Raji (cell line): ENCODE results near the gene SLC48A1.

Experiments used
- POLR2A ChIP-seq: IDR thresholded peaks from 2 replicates; pipeline ENCODE4 v1.6.1; 2011; ENCODE audit warnings: low read depth, low read length, control low read depth; ENCODE audit not compliant: insufficient read depth

Gene SLC48A1

DNA sequence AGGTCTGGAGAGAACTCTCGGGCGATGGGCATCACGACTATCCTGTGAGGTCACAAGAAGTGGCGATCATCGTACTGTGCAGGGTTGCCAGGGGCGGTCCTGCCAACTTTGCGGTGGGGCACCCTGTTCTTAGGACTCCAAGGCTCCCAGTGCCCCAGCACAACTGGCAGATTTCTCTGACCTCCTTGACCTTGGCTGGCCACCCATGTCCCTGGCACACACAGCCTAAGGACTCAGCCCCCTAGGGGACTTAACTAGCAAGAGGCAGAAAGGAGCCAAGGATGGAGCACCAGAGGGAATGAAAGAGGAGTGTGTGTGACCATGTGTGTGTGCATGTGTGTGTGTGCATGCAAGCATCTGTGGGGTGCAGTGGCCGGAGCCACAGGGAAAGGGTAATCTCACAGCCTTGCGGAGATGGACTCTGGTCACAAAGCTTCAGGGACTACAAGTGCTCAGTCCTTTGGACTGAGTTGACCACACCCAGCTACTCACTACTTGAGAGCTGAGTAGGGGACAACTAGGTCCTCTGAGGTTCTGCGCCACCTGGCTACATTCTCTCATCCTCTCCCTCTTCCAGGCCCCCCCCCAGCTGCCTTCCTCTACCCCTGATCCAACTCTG, 13.7 kb downstream of the SLC48A1 start:
- TF ChIP-seq POLR2A, result no peak

DNA sequence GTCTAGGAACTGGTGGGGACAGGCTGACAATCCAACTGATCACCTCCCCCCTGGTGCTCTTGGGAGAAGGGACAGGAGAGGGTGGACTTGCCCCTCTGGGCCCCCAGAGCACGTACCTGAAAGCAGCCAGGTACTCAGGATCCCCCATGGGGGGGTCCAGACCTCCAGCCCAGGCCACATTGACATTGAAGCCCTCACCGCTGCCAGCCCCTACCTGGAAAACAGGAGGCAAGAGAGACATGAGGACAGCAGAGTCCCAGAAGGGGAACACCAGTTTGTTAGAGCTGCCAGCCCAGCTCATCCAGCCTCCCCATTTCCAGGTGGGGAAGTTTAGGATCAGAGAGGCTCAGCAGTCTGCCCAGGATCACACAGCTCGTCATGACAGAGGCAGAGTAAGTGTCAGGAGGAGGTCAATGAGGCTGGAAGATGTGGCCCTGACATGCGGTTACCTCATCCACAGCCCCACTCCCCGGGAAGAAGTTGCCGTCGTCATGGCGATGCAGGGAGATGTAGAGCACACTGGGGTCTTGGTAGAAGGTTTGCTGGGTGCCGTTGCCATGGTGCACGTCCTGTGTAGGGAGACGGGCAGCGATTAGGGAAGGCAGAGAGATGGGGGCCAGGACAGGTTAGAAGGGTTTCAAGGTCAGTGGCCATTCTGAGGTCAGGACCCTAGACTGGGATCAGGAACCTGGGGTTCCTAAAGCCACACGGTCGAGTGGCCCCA, 14.7 kb downstream of the SLC48A1 start:
- no peak for TF ChIP-seq POLR2A

DNA sequence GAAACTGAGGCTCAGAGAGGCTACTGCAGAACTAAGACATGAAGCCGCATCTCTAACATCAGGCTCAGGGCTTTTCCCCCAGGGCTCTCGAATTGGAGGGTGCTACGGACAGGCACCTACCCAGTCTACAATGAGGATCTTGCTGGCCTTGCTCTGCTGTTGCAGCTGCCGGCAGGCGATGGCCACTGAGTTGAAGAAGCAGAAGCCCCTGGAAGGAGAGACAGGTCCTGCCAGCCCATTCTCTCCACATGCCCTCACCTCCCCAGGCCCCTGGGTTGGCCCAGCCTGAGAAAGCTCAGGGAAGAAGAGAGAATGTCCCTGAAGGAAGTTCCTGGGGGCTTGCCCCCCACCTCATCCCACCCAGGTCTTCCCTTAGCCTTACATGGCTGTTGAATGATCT, 16.1 kb downstream of the SLC48A1 start:
- no peak for TF ChIP-seq POLR2A

DNA sequence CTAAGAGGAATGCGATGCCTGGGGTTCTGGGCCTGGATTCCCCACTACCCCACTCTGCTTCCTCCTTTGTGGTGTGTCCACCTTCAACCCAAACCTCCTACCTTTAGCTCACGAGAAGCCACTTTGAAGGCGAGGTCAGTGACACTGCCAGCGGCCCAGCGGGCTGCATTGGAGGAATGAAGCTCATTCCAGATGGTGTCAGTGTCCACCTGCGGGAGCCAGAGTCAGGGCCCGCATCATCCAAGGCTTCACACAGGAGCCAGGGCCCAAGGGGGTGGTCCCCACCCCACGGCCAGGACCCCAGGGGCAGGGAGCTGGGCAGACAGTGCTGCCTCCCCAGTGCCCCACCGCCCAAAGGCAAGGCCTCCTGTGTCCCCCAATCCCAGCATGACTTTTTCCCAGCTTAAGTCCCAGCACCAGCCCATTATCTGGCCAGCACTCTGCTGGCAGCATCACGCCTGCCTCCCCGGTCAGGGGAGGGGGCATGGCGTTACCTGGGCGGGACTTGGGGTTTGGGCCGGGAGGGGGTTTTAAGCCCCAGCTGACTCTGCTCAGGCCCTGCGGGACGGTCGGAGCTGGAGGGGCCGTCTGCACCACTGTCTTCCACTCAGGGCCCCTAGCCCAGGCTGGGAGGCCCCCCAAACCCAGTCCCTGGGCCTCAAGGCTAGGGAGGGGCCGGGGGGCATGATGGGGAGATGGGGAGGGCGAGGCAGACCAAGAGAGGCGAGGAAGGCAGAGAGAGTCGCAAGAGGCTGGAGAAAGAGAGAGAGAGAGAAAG, 16.9 kb downstream of the SLC48A1 start:
- TF ChIP-seq POLR2A, result no peak

DNA sequence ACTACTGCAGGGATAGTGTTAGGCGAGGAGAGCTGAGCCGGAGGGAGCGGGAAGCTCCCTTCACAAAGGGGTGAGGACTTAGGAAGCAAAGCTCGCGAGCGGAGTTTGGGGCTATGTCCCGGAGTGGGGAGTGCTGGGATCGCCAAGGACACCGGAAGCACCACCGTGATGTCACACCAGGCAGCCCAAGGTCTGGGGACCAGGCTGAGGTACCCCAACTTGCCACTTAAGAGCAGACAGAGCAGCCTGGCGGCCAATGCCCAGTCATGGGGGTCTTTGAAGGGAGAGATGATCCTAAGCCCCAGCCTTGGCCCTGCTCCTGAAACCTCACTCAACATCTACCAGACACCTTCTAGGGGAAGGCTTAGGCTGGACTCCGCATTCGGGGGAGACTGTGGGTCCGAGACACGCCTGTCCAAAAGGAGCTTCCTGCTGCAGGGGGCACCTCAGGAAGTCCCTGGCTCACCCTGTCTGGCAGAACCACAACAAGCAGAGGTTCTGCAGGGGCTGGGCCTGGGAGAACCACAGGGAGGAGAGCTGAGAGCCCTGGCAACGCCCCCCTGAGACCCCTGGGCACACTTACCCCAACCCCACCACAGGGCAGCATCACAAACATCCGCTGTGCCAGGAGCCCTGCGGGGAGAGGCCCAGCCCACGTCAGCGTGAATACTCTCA, 17.8 kb downstream of the SLC48A1 start:
- TF ChIP-seq POLR2A, result no peak

DNA sequence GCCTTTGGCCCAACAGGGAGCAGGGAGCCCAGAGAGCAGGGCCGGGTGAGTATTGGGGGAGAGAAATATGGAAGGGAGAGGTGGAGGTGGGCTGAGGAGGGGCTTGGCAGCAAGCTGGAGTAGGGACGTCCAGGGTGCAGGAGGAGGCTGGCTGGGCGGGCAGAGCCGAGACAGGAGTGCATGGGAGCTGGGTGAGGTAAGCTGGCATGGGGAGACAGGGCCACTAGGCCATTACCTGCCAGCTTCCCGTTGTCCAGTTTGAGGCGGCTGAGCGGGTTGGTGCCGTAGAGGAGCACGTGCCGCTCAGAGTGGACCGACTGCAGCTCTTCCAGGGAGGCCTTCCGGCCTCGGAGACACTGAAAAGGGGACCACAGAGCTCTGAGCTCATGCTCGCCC, 18.3 kb downstream of the SLC48A1 start:
- TF ChIP-seq POLR2A, result no peak

DNA sequence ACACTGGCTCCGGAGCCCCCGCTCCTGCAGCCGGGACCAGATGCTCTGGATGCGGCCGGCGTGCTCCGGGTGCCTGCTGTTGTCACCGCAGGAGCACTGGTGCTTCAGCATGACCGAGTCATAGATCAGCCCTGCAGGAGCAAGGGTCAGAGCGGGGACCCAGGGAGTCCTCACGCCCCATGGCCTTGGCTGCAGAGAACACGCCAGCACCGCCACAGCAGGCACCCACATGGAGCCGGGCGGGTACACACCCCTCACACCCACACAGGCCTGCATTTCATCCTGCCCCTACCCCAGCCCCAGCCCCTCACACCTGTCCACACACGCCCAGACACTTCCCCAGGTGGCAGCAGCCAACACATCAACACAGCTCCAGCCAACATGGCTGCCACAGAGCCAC, 18.8 kb downstream of the SLC48A1 start:
- TF ChIP-seq POLR2A, result no peak

DNA sequence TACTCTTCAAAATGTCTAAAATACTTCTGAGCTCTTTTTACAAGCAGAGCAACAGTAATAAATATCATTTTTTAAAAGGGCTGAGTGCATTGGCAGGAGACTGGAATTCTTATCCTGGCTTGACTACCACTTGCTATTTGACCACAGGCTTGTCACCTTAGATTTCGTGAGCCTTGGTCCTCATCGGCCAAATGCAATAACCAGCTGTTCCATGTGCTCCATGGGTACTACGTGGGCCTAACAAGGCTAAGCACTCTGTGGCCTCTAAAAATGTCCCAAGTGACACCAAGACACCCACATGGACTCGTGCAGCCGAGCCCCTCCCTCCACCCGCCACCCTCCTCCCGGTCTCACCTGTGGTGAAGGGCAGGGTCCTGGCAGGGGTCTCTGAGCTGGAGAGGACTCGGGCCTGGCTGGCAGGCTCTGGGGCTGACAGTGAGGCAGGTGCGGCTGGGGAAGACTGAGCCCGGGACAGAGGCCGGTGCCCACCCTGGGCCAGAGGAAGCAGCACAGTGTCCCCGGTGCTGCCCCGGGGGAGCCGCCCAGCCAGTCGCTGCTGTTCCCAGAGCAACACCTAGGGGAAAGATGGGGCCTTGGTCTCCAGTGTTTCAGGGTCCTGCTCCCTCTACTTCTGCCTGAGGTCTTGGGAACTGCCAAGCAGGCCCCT, 20.1 kb downstream of the SLC48A1 start:
- TF ChIP-seq POLR2A, result no peak

DNA sequence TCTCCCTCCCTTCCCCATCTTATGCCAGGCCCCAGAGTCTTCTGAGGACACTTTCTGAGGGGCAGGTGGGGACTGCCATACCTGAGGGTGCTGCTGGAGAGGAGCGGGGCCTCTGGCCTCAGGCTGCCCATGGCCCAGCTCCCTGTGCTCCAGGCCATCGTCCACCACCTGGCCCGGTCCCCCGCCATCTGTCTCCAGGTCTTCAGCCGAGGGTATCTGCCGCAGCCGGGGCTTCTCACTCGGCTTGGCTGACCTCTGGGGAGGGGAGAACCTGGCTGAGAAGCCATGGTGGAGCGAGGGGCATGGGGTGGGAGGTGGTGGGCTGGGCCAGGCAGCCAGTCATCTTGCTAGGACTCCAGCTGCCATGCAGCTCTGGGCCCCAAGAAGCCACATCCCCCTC, 21.6 kb downstream of the SLC48A1 start:
- TF ChIP-seq POLR2A, result no peak

DNA sequence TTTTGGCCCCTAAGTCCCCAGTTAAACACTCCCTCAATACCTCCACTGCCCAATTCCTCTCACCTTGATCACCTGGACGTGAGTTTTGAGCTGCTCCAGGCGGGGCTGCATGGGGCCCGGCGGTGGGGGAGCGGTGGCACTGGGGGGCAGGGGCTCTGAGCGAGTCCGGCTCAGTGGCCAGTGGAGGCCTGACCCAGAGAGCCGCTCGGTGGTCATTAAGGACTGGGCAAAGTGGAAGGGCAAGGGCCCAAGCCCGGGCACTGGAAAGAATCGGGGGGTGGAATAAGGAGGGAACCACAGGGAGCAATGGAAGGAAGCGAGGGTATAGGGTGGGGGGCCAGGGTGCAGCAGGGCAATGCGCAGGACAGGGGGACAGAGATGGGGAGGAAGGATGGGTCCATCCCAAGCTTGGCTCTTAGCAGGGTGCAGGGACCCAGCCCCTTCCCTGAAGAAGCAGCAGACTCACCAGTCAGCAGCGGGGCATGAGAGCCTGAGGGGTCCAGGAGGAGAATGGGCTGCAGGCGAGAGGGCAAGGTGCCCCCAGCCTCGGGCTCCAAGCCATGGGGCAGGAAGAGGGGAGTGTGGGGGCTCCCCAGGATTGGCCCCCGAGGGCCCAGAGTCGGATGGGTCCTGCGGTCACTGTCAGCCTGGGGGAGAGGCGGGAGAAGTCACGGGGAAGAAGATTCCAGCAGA, 22.2 kb downstream of the SLC48A1 start:
- no peak for TF ChIP-seq POLR2A

DNA sequence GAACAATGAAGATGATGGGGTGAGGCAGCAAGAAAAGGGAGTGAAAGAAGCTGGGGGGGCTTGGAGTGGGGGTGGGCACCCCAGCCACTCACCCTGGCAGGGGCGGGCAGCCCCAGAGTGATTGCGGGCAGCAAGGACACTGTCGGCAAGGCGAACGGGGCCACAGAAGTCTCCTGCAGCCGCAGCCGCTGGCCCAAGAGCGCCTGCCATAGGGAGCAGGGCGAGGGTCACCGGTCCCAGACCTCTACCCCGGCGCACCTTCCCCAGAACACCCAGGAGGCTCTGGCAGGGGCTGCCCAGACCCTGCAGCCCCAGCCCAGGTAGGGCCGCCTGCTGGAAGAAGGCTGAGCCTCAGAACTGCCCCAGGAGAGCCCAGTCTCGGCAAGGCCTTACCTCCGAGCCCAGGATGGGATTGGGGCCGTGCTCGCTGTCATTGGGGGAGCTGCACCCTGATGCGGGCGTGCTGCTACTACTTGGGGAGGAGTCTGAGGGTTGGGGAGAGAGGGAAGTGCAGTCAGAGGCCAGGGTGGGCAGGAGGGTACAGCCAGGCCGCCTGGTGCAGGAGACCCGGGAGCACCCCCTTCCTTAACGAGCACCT, 22.9 kb downstream of the SLC48A1 start:
- no peak for TF ChIP-seq POLR2A

DNA sequence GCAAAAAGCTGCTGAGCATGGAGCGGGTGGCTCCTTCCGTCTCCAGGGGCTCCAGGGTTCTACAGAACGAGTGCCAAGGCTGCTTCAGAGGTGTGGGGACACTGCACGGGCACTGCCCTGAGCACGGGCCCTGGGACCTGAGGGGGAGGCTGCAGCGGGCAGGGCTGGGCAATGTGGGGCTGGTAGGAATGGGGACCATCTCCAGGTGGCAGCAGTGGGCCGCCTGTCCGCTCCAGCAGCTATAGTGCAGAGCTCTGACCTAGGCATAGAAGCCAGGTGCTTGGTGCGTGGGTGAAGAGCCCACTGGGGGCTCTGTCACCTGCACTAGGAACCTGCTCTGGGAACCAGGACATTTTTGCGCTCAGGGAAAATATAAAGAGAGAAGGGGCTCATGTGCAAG, 24.4 kb downstream of the SLC48A1 start:
- no peak for TF ChIP-seq POLR2A

DNA sequence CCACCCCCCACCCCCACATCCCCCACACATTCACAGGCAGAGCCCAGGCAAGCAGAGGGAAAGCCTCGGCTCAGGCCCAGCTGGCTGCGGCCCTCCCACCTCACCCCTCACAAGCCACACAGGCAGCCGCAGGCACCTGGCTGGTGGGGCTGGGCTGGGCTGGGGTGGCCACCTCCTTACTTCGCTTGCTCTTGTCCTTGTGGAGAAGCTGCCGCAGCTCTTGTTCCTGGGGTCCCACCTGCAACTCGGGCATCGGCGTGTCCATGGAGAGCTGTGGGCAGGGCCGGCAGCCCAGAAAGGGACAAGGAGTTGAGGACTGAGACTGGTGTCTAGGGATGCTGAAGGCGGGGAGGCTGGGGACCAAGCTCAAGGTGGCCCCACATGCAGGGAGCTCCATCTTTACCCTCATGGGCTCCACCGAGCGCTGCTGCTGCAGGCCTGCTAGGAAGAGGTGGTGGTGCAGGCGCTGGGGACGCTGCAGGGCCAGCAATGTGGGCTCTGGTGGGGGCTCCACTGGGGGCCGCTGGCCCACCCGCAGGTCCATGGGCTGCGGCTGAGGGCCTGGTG, 25.4 kb downstream of the SLC48A1 start:
- no peak for TF ChIP-seq POLR2A

DNA sequence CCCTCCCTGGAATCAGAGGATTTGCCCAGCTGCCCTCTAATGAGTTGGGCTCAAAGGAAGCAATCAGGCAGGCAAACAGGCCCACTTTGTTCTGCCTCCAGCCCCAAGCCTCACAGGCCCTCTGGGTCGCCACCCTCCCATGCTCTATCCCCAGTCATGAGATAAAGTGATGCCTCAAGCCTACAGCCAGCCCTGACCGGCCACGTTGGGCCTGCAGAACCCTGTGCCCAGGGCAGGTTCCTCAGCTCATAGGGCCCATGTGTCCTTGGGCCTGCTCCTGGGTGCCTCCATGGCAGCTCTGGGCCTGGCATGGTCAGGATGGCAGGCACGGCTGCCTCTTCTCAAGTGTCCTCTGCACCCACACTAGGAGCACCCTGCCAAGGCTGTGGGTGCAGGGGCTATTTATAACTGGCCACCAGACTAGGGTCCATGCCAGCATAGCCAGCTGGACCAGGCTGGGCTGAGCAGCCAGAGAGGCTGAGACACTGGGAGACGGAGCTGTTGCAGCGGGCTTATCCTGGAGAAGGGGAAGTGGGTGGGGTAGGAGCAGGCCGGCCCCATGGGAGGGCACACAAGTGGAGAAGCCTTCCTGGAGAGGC, 26.4 kb downstream of the SLC48A1 start:
- no peak for TF ChIP-seq POLR2A

DNA sequence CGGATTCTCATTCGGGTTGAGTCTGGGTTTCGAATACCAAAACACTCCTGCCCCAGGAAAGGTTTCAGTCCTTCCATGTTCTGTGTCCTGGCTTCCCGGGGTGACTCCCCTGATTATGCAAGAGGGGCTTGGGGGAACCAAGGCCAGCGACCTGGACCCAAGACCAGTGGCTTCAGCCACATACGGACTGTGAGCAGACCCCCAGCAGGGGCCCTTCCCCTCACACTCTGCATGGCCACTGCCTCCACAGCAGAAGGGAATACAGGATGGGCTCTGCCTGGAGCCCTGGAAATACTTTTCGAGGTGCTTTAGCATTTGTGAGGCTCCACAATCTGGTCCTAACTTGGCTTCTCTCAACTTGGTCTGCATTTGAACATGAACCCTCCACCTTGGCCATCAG, 27.5 kb downstream of the SLC48A1 start:
- TF ChIP-seq POLR2A, result no peak
